Keratinocyte (primary cell): ENCODE data around the gene APAF1. TPM values are rescaled to one million over a fixed set of nuclear protein-coding genes. Genes with fewer than 3 reads are reported as not detected.

Experiments
- DNase-seq: peaks from one replicate; pipeline ENCODE4 v3.0.0-alpha.2; 2011; ENCODE audit warnings: low read depth, missing footprints, low spot score
- FAIRE-seq: peaks from 2 replicates; lab custom pipeline; 2011; peaks lifted over from hg19 to GRCh38; lab: Jason Lieb, UNC
- H2AFZ ChIP-seq: 2 replicates; pipeline ENCODE4 v1.6.0; 2012; ENCODE audit warnings: low read length, control low read depth, inconsistent platforms; ENCODE audit not compliant: control insufficient read depth
- H3K27ac ChIP-seq: 2 replicates; pipeline ENCODE4 v1.5.1; 2011; ENCODE audit warnings: low read length; ENCODE audit not compliant: control insufficient read depth, insufficient read depth
- H3K27me3 ChIP-seq: 3 replicates; pipeline ENCODE4 v1.6.0; 2011; ENCODE audit warnings: low read length; ENCODE audit not compliant: control insufficient read depth, insufficient read depth; ENCODE audit errors: extremely low read depth
- H3K36me3 ChIP-seq, 2 experiments: 2 replicates in 1 of 2; 3 replicates in 1 of 2; pipeline ENCODE4 v1.5.1; 2011; ENCODE audit warnings: low read length in 2 of 2, mild to moderate bottlenecking in 1 of 2; ENCODE audit not compliant: control insufficient read depth in 2 of 2, insufficient read depth in 2 of 2; ENCODE audit errors: extremely low read depth in 1 of 2
- H3K4me1 ChIP-seq: 3 replicates; pipeline ENCODE4 v1.5.1; 2011; ENCODE audit warnings: low read length; ENCODE audit not compliant: control insufficient read depth, insufficient read depth; ENCODE audit errors: extremely low read depth
- H3K4me2 ChIP-seq: 3 replicates; pipeline ENCODE4 v1.6.0; 2011; ENCODE audit warnings: low read depth, low read length; ENCODE audit not compliant: control insufficient read depth, insufficient read depth; ENCODE audit errors: extremely low read depth
- H3K4me3 ChIP-seq, 3 experiments: fragments of 200-600 bp in 1 of 3; sonication (generic) in 1 of 3; 2 replicates in 2 of 3; 3 replicates in 1 of 3; pipeline ENCODE4 v1.5.1; 2011 to 2016; ENCODE audit warnings: low read length in 3 of 3, mild to moderate bottlenecking in 3 of 3, control low read depth in 2 of 3, inconsistent platforms in 1 of 3, low read depth in 1 of 3, mixed read lengths in 1 of 3, mixed run types in 1 of 3, moderate library complexity in 1 of 3; ENCODE audit not compliant: control insufficient read depth in 2 of 3, insufficient read depth in 2 of 3; ENCODE audit errors: extremely low read depth in 1 of 3
- H3K79me2 ChIP-seq: 2 replicates; pipeline ENCODE4 v1.6.0; 2012; ENCODE audit warnings: low read length; ENCODE audit not compliant: control insufficient read depth, insufficient read depth
- H3K9ac ChIP-seq: 3 replicates; pipeline ENCODE4 v1.6.0; 2011; ENCODE audit warnings: low read length; ENCODE audit not compliant: control insufficient read depth, insufficient read depth; ENCODE audit errors: extremely low read depth
- H3K9me1 ChIP-seq: 3 replicates; pipeline ENCODE4 v1.6.0; 2011; ENCODE audit warnings: low read length; ENCODE audit not compliant: control insufficient read depth, insufficient read depth; ENCODE audit errors: extremely low read depth
- H3K9me3 ChIP-seq: 2 replicates; pipeline ENCODE4 v1.5.1; 2012; ENCODE audit warnings: low read depth, low read length; ENCODE audit not compliant: control insufficient read depth
- H4K20me1 ChIP-seq: 3 replicates; pipeline ENCODE4 v1.6.0; 2011; ENCODE audit warnings: low read length; ENCODE audit not compliant: control insufficient read depth, insufficient read depth; ENCODE audit errors: extremely low read depth
- CTCF ChIP-seq, 3 experiments: IDR thresholded peaks in 1 of 3; conservative IDR thresholded peaks in 1 of 3; optimal IDR thresholded peaks in 1 of 3; 2 replicates in 2 of 3; 3 replicates in 1 of 3; pipeline versions ENCODE3 to v1.5.1; 2011; ENCODE audit warnings: low read length in 3 of 3, mild to moderate bottlenecking in 3 of 3, moderate library complexity in 2 of 3, control low read depth in 1 of 3, inconsistent platforms in 1 of 3; ENCODE audit not compliant: insufficient read depth in 2 of 3; ENCODE audit errors: extremely low read depth in 1 of 3
- EZH2 ChIP-seq: IDR thresholded peaks from one replicate; pipeline ENCODE4 v1.6.1; 2012; ENCODE audit warnings: inconsistent platforms, mild to moderate bottlenecking, low read length, moderate library complexity
- dilution Hi-C: fragments of 300-500 bp; cut with MboI; formaldehyde crosslinking; loops from one replicate; pipeline ENCODE4 v1.7.0; 2020; ENCODE audit warnings: low sequenced_read_pairs; ENCODE audit not compliant: extremely low pct_ligation_motif_present
- polyA plus RNA-seq, 5 experiments: library from polyadenylated mRNA; depleted of rRNA in 3 of 5; stranded (reverse) in 3 of 5; stranded (forward) in 1 of 5; unstranded in 1 of 5; fragments of >200 nt; gene quantifications; 1 replicate in 1 of 5; 2 replicates in 3 of 5; 3 replicates in 1 of 5; pipeline versions ENCODE4 v1.2.1 to v1.2.3, GENCODE V29; 2011 to 2012; ENCODE audit warnings: missing spikeins in 2 of 5, low read depth in 1 of 5, low replicate concordance in 1 of 5

The APAF1 gene
- polyA plus RNA-seq, 1 donor (not counting 4 experiments of a cell fraction or from before 2014, with no cell fraction given) = 9.9 TPM

GRCh38 chr12:98738002-98738401 lies 92.9 kb downstream of the APAF1 start:
- no peak overlapping the region for H3K9ac ChIP-seq
- no peaks in the 10 kb centered on the region for H3K4me1 ChIP-seq
- no peaks in the 10 kb centered on the region for H3K79me2 ChIP-seq
- H3K4me3 ChIP-seq = no peak overlapping the region
- no peaks in the 10 kb centered on the region for H3K9me3 ChIP-seq
- H4K20me1 ChIP-seq = no peaks in the 10 kb centered on the region
- dilution Hi-C loops = no loop called here
- no peak overlapping the region for H3K4me2 ChIP-seq
- DNase-seq = no peak
- H3K27me3 ChIP-seq = no peaks in the 10 kb centered on the region
- no peak for FAIRE-seq
- peaks cover 0 to 2% of the 10 kb centered on the region in 2 experiments for H3K36me3 ChIP-seq
- no peak overlapping the region for H2AFZ ChIP-seq
- TF ChIP-seq EZH2 = no peak
- no peak for TF ChIP-seq CTCF (optimal IDR thresholded peaks at IDR 0.05 in 1 of 3, IDR thresholded peaks at IDR 0.05 in 1 of 3, conservative IDR thresholded peaks at IDR 0.05 in 1 of 3; ENCODE audit: extremely low read depth in 1 of 3, insufficient read depth in 2 of 3, low read length in 3 of 3)
- H3K9me1 ChIP-seq = no peaks in the 10 kb centered on the region
- no peak overlapping the region for H3K27ac ChIP-seq

DNA sequence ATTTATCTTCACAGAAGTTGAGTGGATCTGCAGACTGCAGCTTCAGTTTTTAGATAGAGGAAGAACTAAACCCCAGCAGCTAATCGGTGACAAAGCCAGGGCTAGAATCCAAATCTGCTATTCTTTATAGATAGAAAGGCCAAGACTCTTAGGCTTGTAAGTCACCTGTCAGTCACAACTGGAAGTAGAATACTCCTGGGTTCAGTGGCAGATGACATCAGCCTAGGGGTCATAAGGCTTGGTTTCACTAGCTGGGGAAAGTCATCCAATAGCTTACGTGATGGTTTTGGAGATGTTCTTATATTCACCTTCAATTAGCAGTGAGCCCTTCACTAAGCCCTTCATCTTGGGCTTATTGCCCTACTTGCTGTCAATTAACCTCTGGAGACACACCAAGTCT lies 93.4 kb downstream of the APAF1 start:
- DNase-seq (no peak), FAIRE-seq (no peak)
- Histone ChIP-seq H3K36me3 (peaks cover 0 to 2% of the 10 kb centered on the region in 2 experiments), H3K4me3 (no peak overlapping the region), H3K9me1 (no peaks in the 10 kb centered on the region), H3K4me1 (no peaks in the 10 kb centered on the region), H3K4me2 (no peak overlapping the region), H3K79me2 (no peaks in the 10 kb centered on the region), H2AFZ (no peak overlapping the region), H3K9me3 (no peaks in the 10 kb centered on the region), H3K9ac (no peak overlapping the region), H4K20me1 (no peaks in the 10 kb centered on the region), H3K27ac (no peak overlapping the region), H3K27me3 (no peaks in the 10 kb centered on the region)
- dilution Hi-C loops = no loop called here
- TF ChIP-seq EZH2 (no peak), CTCF (optimal IDR thresholded peaks at IDR 0.05 in 1 of 3, IDR thresholded peaks at IDR 0.05 in 1 of 3, conservative IDR thresholded peaks at IDR 0.05 in 1 of 3; ENCODE audit: extremely low read depth in 1 of 3, insufficient read depth in 2 of 3, low read length in 3 of 3) (no peak)
